Measurements from ENCODE around the gene PCSK4. TPM values are rescaled to one million over a fixed set of nuclear protein-coding genes. Genes with fewer than 3 reads are reported as not detected.
A peak's percentile ranks its signal among the peaks of the same experiment; 100 is the strongest.
"Not testable (repeated sequence)": the region's sequence is repeated elsewhere in the genome, so short reads cannot be mapped to it uniquely, and the experiment has no call there.

Gene PCSK4
- total RNA-seq, 1 donor from 2014 or later = 0.59 TPM

GRCh38 chr19:1487576-1488281 lies 2.4 kb downstream of the PCSK4 start:
- DNase-seq (ENCODE audit: low read depth, low spot score) = no peak

DNA sequence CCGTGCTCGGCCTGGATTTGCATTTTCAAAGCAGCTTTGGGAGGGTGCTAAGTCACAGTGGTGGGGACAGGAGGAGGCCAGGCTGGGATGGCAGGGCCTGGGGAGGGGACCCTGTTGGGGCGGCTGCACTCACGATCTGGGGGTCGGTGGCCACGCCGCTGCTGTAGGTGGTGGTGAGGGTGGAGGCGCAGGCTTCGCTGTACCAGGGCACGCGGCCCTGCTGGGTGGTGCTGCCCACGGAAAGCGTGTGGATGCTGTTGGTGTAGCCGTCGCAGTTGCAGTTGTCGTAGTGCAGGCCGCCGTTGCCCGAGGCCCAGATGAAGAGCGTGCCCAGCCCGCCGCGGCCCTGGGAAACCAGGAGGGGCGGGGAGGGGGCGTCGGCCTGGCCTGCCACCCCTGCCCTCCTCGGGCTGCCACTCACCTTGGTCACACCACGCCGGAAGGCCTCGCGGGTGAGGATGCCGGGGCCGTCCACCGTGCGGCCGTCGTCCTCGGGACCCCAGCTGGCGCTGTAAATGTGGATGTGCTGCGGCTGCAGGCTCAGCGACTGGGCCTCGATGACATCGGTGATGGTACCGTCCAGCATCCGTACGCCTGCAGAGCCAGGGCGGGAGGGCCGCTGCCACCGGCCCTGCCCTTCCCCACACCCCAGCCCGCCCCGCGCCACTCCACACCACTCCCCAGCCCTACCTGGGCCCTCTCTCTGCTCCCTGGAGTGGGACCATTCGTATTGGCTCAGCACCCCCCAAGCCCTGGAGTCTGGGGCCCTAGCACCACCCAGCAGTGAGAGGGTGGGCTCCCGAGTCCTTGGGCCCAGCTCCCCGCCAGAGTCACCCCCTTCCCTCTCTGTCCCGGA lies 3.2 kb downstream of the PCSK4 start:
- DNase-seq (ENCODE audit: low read depth, low spot score) = no peak

GRCh38 chr19:1483979-1484428 lies 6.1 kb downstream of the PCSK4 start:
- DNase-seq (ENCODE audit: low read depth, low spot score) = no peak

DNA sequence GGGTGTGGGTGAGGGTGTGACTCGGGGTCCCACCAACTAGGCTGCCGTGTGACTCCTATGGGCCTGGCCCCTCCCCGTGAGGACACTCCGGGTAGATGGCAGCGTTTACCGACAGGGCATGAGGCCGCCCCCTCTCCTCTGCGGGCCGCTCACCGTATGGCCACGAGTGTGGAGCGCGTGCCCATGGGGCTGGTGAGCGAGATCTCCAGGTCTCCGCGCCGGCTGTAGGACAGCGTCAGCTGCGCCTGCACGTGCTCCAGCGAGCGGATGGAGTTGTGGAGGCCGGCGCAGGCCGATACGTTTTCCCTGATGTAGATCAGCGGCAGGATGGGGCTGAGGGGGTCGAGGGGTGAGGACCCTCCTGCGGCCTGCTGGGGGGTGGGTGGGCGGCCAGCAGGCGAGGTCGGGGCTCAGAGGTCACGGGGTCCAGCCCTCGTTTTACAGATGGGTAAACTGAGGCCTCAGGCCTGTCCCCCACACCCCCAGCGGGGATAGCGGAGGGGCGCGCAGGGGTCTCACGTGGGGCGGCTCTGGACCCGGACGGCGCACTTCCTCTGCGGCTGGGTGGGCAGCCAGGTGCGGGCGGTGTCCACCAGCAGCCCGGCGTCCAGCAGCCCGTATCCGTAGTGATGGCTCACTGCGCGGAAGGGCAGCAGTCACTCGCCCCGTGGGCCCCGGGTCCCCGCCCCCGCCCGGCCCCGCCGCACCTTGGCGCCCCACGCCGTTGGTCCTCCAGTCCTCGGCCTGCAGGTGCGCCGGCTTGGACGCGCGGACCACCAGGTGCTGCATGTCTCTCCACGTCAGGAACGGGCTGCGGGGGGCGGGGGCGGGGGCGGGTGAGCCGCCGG lies 6.8 kb downstream of the PCSK4 start:
- no peak for DNase-seq (ENCODE audit: low read depth, low spot score)

DNA sequence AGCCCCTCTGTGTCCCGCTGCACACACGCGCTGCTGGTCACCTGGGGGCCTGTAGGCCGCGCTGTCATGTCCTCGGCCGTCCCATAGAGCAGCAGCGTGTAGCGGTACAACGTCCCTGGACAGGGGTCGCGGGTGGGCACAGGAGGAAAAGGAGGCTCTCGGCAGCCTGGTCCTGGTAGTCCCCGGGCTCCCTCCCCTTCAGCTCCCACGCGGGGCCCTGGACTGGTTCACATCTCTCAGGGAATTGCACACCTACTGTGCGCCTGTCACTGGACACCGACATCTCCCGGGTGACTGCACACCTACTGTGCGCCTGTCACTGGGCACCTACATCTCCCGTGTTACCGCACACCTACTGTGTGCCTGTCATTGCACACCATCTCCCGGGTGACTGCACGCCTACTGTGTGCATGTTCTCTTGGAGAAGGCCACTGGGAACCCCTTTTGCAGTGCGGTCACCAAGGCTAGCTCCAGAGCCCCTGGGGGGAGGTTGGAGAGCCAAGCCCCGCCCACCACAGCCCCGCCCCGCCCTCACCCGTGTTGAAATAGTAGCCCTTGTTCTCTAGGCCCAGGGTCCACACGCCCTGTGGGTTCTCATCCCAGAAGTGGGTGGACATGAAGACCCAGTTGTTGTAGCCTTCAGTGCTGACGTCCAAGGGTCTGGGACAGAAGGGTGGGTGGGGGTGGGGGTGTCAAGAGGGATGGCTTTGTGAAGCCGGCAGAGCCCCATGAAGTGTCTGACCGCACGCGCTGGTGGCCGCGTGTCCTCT lies 7.6 kb downstream of the PCSK4 start:
- DNase-seq (ENCODE audit: low read depth, low spot score) = no peak

DNA sequence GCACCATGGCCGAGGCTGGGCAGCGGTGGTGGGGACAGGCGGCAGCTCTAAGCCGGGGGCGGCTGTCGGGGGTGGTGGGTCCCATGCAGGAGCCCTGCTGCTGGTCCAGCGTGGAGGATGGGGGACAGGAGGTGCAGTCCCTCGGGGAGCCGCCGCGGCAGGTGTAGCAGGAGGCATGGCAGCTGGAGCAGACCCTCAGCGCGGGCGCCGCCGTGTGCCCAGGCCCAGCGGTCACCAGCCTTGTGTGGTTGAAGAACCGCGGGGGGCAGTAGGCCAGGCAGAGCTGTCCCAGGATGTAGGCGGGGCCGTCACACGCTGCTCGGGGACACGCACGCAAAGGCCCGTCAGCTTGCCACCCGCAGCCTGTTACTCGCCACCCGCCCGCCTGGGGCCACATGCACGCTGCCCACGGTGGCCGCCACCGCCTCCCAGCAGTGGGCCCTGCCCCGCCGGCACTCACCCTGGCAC lies 8.2 kb downstream of the PCSK4 start:
- DNase-seq (ENCODE audit: low read depth, low spot score) = no peak

- DNase-seq (ENCODE audit: low read depth, low spot score) = no peak
Measured at GRCh38 chr19:1481224-1481892, 8.8 kb downstream of the PCSK4 start.

DNA sequence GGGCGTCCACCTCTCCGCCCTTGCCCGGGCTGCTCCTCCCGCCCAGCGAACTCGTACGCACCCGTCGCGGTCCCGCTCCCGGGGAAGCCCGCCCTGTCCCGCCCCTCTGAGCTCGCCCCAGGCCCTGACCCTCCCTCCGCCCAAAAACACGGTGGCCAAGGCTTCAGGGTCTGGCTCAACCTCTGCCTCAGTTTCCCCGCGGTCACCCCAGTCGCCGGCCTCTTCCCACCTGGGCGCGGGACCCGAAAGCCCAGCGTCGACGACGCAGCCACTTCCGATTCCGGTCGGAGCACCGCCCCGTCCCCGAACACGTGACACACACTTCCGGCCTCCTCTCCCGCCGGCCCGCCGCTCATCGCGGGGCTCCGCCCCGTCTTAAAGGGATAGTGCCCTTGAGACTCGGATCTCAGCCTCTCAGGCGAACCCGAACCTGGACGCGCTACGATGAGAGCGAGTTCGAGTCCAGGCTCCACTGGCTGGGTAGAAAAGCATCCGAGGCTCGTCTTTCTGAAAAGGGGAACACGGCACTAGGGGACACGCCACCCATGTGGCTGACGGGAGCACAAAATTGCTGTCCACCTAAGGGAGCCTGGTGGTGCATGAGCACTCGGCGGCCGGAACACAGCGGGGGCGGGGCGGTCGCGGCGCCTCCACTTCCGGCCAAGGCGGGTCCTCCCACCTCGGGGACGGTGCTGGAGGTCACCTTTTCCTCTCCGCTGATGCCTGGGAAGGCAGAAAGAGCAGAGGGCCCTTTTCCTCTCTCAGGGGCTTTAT lies 11.0 kb downstream of the PCSK4 start, which contains the start of gene C19orf25:
Gene C19orf25, minus strand, starts transcription at position 282 of the 774 bp plus-strand sequence. CDS start 312 bp downstream, outside the sequence.
- peak; percentile 79 for DNase-seq (ENCODE audit: low read depth, low spot score)

GRCh38 chr19:1477056-1477455 lies 13.1 kb downstream of the PCSK4 start:
- DNase-seq (ENCODE audit: low read depth, low spot score) = not testable (repeated sequence)

DNA sequence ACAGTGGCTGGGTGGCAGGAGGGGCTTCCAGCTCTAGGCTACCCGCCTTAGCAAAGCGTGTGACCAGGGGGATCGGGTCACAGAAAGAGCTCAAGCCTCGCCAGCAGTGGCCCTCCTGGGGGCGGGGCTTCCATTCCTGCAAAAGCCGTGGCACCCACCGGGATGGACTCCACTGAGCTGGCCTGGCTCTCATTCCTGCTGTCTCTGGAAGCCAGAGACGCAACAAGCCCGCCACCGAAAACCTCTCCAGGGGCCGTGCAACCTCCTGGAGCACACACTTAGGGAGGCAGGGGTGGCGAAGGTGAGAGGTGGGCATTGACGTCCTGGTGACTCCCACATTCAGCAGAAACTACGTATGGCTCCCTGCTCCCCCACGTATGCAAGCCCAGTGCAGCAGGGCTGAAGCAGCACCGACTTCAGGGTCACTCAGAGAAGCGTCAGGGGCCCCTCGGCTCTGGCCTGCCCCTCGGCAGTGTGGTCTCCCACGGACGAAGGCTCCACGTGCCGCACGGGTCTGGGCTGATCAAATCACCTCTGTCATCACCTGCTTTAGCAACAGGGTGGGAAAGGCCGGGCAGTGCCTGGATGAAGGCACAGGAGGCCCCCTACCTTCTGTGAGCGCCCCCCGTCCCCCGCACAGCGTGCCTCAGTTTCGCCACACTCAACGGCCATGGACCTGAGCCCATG lies 14.3 kb downstream of the PCSK4 start:
- DNase-seq (ENCODE audit: low read depth, low spot score) = no peak

DNA sequence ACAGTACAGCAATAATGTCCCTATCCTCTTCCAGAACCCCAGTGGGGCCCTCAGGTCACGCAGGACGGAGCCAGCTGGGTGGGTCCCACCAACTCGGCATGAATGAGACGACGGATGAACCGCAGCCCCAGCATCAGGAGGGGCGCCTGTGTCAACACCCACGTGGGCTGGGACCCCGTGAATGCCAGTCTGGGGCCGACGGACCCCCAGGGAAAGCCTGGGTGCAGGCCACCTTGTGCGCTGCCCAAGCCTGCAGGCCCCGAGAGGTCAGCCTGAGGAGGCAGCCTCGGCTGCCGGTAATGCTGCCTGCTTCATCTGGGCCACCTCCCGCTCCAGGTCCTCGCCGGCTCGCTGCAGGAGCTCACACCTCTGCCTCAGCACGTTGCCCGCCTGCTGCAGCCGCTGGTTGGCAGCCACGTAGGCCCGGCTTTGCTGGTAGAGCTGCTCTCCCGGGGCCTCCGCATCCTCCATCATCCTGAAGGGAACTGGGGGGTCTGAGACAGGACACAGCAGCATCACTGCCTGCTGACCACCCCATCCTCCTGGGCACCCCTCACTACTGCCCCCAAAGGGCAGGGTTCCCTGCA lies 15.3 kb downstream of the PCSK4 start:
- DNase-seq (ENCODE audit: low read depth, low spot score) = no peak

- DNase-seq (ENCODE audit: low read depth, low spot score) = no peak
Measured at GRCh38 chr19:1474011-1474764, 16.0 kb downstream of the PCSK4 start.

GRCh38 chr19:1473085-1473851 lies 16.9 kb downstream of the PCSK4 start:
- no peak for DNase-seq (ENCODE audit: low read depth, low spot score)

- DNase-seq (ENCODE audit: low read depth, low spot score) = no peak
Measured at GRCh38 chr19:1472231-1473084, 17.7 kb downstream of the PCSK4 start.

DNA sequence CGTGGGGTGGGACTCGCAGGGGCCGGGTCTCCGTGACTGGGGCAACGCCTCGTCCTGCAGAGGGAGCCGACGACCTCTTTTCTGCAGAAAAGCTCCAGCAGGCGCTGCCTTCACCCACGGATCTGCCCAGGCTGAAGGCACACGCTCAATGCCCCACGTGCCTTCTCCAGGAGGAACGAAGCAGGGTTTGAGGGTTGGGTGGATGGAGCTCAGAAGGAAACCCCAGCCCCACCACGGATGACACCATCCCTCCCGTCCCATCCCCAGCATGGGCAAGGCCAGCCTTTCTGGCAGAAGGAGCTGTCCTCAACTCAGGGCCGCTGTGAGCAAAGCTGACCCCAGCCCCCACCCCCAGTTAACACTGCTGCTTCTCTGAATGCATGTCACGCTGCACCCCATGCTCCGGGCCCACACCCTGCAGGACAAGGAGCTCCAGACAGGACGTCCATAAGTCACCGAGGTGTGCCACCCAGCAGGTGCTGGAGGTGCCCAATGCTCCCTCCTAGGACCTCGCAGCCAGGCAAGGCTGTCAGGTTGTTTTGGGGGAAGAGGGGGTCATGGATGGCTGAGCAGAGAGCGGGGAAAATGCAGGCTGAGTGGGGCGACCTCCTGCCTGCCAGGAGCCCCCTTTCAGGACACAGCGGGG lies 18.5 kb downstream of the PCSK4 start:
- no peak for DNase-seq (ENCODE audit: low read depth, low spot score)
